ENCODE results near the gene PTGS1.
A peak's percentile ranks its signal among the peaks of the same experiment; 100 is the strongest.
"Not testable (repeated sequence)": the region's sequence is repeated elsewhere in the genome, so short reads cannot be mapped to it uniquely, and the experiment has no call there.

PTGS1 gene

DNA sequence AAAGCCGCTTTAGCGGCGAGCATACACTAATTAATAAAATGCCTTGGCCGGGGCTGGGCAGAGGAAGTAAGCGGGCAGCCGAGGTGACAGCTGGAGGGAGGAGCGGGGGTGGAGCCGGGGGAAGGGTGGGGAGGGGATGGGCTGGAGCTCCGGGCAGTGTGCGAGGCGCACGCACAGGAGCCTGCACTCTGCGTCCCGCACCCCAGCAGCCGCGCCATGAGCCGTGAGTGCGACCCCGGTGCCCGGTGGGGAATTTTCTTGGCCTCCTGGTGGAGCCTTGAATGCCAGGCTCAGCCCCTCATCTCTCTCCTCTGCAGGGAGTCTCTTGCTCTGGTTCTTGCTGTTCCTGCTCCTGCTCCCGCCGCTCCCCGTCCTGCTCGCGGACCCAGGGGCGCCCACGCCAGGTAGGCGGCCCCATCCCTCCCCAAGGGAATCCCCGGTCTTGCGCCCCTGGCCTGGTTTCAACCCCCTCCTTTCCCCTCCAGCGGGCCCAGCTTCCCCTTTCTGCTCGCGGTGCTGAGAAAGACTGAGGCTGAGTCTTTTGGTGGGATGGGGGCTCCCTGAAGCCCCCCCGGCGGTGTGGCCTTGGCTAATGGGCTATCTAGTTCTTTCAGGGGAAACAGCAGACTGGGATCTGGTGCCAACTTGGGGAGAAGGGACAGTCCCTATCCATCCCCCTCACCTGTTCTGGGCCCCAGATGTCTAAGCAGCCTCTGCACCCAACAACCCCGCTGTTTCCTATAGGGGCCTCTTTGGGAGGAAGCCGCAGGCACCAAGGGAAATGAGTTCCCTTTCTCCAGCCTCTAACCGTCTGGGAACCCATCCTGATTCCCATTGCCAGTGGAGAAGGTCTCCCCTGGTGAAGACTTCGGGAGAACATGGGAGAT, at the start of gene PTGS1:
PTGS1 (plus strand) TSS at position 156 of the 887 bp plus-strand sequence; CDS start at position 217, 61 bp downstream.
- H3K36me3 Mint-ChIP-seq, result no peaks in the 10 kb centered on the region
- no peaks in the 10 kb centered on the region for H3K27me3 Mint-ChIP-seq
- ATAC-seq, result peak; percentile 83
- H3K4me3 Mint-ChIP-seq, result peak within 1 kb of the TSS; percentile 87
- peaks cover 40% of the 10 kb centered on the region for H3K4me1 Mint-ChIP-seq
- H3K9me3 Mint-ChIP-seq, result no peaks in the 10 kb centered on the region
- H3K27ac Mint-ChIP-seq, result peak within 1 kb of the TSS; percentile 83

DNA sequence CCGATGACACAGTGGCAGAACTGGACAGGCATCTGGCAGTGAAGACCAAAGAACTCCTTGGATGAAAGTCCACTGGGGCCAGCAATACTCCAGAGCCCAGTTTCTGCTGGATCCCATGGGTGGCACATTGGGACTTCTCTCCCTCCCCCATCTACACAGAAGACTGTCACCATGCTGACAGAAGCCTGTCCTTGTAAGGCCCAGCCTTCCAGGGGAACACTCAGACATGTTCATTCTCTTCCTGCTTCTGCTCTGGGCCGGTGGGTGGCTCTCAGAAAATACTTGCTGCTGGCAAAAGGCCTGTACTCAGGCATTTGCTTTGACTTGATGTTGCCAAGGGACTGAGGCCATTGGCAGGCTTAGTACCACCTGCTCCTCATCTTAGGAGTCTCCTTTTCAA, 48.3 kb upstream of the PTGS1 start:
- Mint-ChIP-seq H3K27me3 (no peaks in the 10 kb centered on the region), H3K36me3 (peaks cover 74% of the 10 kb centered on the region), H3K4me3 (no peak overlapping the region), H3K4me1 (peaks cover 17% of the 10 kb centered on the region), H3K27ac (no peak overlapping the region), H3K9me3 (peaks cover 3% of the 10 kb centered on the region)
- no peak for ATAC-seq

DNA sequence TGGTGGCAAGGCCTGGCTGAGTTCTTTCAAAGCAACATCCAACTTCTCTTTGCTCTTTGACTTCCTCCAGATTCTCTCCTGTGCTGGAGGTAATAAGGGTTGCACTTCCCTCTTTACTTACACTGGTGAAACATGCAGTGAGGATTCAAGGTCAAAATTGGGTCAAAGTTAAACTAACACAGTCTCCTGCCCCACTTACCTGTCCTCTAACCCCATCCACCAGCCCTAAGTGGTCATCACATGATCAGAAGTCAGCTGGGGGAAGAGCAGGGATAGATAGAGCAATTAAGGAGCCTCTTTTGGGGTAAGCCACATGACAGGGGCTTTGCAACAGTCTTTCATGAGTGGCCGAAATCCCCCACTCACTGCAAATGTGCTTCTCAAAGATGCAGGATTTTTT, 46.2 kb upstream of the PTGS1 start:
- peaks cover 71% of the 10 kb centered on the region for H3K36me3 Mint-ChIP-seq
- not testable (repeated sequence) for H3K27ac Mint-ChIP-seq, H3K9me3 Mint-ChIP-seq, H3K27me3 Mint-ChIP-seq, ATAC-seq, H3K4me3 Mint-ChIP-seq
- peaks cover 11% of the 10 kb centered on the region for H3K4me1 Mint-ChIP-seq

DNA sequence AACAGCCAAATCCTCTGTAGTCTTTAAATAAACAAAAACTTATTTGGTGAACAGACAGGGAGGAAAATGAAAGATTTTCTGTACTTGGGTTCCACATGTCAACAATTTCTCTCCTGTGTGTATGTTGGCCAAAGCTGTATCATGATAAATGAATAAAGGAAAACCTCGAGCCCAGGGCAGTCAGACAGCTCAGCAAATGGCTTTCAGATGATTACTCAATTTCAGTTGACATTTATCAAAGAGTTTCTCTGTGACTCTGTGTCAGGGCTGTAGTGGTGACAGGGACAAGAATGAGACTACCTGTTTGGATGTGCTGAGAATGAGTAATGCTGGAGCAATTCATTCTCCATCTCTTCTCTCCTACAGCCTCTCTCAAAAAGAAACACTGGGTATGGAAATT, 45.7 kb upstream of the PTGS1 start:
- H3K4me3 Mint-ChIP-seq, result no peak overlapping the region
- H3K36me3 Mint-ChIP-seq, result peaks cover 70% of the 10 kb centered on the region
- ATAC-seq, result no peak
- H3K9me3 Mint-ChIP-seq, result no peaks in the 10 kb centered on the region
- no peak overlapping the region for H3K27ac Mint-ChIP-seq
- H3K4me1 Mint-ChIP-seq, result peaks cover 6% of the 10 kb centered on the region
- no peaks in the 10 kb centered on the region for H3K27me3 Mint-ChIP-seq

DNA sequence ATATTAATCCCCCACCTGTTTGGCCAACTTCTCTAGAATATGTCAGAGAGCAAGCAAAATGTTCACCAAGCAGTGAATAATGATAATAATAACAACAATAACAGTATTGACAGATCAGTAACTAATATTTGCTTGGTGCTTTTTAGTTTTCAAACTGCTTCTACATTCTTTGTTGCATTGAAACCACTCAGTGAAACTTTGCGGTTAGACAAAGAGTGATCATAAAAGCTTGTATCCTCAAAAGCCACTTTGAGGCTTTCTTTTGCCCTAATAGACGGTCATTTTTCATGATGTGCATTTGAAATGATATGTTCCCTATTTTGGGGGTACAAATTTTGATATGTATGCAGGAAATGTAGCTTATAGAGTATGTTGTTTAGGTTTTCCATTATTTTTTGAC, 43.6 kb upstream of the PTGS1 start:
- H3K4me3 Mint-ChIP-seq, result no peak overlapping the region
- no peak for ATAC-seq
- no peaks in the 10 kb centered on the region for H3K27me3 Mint-ChIP-seq
- H3K4me1 Mint-ChIP-seq, result no peaks in the 10 kb centered on the region
- no peaks in the 10 kb centered on the region for H3K9me3 Mint-ChIP-seq
- H3K36me3 Mint-ChIP-seq, result peaks cover 61% of the 10 kb centered on the region
- no peak overlapping the region for H3K27ac Mint-ChIP-seq

DNA sequence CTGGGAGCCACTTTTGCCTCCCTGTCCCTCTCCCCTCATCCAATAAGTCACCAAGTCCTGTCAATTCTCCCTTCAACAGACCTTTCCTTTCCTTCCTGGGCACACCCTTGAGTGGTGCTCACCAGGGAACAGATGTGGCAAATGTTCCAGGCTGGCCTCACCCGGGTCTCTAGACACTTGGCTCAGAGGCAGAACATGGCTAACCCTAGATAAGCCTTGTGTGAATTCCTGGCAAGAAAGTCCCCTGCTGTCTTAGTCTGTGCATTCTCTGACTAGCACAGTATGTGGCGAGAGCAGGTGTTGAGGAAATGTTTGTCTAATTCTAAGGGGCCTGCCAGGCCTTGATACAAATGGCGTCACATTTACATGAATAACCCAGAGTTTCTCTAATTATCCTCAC, 41.2 kb upstream of the PTGS1 start:
- H3K9me3 Mint-ChIP-seq, result no peaks in the 10 kb centered on the region
- ATAC-seq, result no peak
- no peak overlapping the region for H3K27ac Mint-ChIP-seq
- H3K4me3 Mint-ChIP-seq, result no peak overlapping the region
- no peaks in the 10 kb centered on the region for H3K4me1 Mint-ChIP-seq
- no peaks in the 10 kb centered on the region for H3K27me3 Mint-ChIP-seq
- H3K36me3 Mint-ChIP-seq, result peaks cover 37% of the 10 kb centered on the region

DNA sequence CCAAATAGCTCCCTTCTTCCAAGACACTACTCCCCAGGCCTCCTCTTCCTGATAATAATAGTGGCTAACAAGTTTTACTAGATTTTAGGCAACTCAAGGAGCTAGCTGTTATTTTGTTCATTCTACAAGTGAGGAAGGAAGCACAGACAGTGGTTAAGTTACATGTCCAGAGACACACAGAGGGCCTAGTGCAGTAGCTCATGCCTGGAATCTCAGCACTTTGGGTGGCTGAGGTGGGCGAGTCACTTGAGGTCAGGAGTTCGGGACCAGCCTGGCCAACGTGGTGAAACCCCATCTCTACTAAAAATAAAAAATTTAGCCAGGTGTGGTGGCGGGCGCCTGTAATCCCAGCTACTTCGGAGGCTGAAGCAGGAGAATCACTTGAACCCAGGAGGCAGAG, 40.4 kb upstream of the PTGS1 start:
- not testable (repeated sequence) for H3K27ac Mint-ChIP-seq, ATAC-seq

DNA sequence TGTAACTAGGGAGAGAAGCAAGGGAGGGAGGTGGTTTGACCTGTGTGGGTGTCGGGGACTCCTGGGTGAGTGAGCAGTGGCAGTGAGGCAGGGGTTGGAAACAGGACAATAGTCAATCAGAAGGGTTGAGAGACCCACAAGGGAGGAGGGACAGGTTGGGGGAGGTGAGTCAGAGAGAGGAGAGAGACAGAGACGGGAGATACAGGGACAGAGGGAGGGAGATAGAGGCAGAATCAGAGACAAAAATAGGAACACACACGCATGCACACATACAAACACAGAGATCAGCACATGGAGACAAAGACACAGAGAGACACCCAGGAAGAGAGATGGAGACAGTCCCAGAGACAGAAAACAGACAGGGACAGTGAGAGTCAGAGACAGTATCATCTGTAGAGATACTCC, 39.3 kb upstream of the PTGS1 start:
- H3K27me3 Mint-ChIP-seq, result peaks cover 8% of the 10 kb centered on the region
- ATAC-seq, result no peak
- no peak overlapping the region for H3K27ac Mint-ChIP-seq
- peaks cover 22% of the 10 kb centered on the region for H3K36me3 Mint-ChIP-seq
- H3K4me3 Mint-ChIP-seq, result no peak overlapping the region
- no peaks in the 10 kb centered on the region for H3K9me3 Mint-ChIP-seq
- H3K4me1 Mint-ChIP-seq, result peaks cover 6% of the 10 kb centered on the region

More for the DNA sequence above, 40.4 kb upstream of the PTGS1 start:
- H3K4me1 Mint-ChIP-seq, H3K9me3 Mint-ChIP-seq, H3K27me3 Mint-ChIP-seq, H3K4me3 Mint-ChIP-seq: not testable (repeated sequence)
- peaks cover 29% of the 10 kb centered on the region for H3K36me3 Mint-ChIP-seq

DNA sequence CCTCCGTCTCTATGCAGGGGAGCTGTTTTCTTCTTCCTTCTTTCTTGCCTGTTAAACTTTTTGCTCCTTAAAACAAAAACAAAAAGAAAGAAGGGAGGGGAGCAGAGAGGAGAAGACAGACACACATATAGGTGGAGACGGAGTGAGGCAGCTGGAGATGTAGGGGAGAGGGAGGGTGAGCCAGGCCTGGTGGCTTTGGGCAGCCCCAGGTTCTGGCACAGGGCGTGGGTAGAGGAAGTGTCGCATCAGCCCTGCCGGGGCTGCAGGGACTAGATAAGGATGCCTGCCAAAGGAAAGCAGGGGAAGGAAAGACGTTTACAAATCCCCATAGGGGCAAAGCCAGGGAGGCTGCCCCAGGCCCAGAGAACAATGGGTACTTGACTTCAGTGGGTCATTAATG, 38.7 kb upstream of the PTGS1 start:
- no peak overlapping the region for H3K4me3 Mint-ChIP-seq
- no peak for ATAC-seq
- H3K9me3 Mint-ChIP-seq, result no peaks in the 10 kb centered on the region
- no peak overlapping the region for H3K27ac Mint-ChIP-seq
- H3K27me3 Mint-ChIP-seq, result peaks cover 11% of the 10 kb centered on the region
- H3K4me1 Mint-ChIP-seq, result peaks cover 10% of the 10 kb centered on the region
- peaks cover 22% of the 10 kb centered on the region for H3K36me3 Mint-ChIP-seq

DNA sequence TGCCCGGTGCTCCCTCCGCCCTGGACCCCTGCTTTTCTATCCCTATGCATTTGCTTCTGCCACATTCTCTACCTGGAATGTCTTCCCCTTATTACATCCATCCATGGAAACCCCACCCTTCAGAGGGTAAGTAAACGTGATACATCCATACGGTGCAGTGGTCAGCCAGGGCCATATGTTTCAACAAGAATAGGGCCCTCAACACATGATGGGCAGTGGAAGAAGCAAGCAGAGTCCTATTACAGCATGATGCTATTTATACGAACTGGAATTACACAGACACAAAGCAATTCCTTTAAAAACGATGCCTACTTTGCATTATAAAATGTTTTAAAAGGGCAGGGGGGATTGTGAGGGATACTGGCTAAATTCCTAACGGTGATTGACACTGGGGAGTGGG, 38.2 kb upstream of the PTGS1 start:
- Mint-ChIP-seq H3K4me3 (no peak overlapping the region), H3K27me3 (peaks cover 16% of the 10 kb centered on the region), H3K27ac (no peak overlapping the region), H3K36me3 (peaks cover 22% of the 10 kb centered on the region), H3K4me1 (peaks cover 16% of the 10 kb centered on the region), H3K9me3 (no peaks in the 10 kb centered on the region)
- no peak for ATAC-seq

DNA sequence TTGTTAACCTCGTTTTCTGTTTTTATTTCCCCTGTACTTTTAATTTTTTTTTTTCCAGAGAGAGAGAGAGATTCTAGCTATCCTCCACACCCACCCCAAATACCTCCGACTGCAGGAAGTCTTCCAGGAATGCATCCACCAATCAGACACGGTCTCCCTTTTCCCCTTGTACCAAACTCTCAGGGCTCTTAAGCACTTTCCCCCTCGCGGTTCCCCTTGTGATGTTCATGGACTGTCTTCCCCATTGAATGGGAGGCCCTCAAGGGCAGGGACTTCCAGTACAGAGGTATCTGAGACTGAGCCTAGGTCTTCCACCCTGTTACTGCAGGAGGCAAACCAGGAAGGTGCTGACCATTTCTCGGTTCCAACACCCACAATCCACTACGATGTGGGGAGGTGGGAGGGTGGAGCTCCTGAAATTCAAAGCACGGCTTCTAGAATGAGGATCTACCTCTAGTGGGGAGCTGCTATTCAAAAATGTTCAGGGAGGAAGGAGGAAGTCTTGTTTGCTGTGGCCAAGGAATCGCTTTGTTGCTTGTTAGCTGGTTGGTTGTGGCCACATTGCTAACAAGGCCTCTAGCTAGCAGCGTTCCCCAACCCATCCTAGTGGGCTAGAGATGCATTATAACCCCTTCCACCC, 37.5 kb upstream of the PTGS1 start:
- peaks cover 22% of the 10 kb centered on the region for H3K4me1 Mint-ChIP-seq
- ATAC-seq, result no peak
- H3K27ac Mint-ChIP-seq, result no peak overlapping the region
- H3K36me3 Mint-ChIP-seq, result peaks cover 18% of the 10 kb centered on the region
- H3K9me3 Mint-ChIP-seq, result no peaks in the 10 kb centered on the region
- no peak overlapping the region for H3K4me3 Mint-ChIP-seq
- peaks cover 23% of the 10 kb centered on the region for H3K27me3 Mint-ChIP-seq

DNA sequence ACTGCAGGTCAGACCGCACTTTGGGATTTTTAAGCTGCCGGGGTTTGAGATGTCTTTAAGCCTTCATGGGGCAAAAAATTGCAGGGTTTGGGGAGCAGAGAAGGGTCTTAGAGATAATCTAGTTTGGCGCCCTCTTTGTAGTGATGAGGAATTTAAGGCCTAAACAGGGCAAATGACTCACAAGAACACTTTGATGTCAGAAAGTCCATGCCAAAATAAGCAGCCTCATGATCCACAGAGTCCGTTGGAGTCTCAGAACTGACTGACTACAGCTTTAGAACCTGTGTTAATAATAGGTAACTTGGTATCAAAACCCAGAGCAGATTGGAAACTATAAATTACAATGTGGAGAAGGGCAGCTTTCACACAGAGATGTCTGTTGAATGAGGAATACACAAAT, 35.9 kb upstream of the PTGS1 start:
- Mint-ChIP-seq H3K27me3 (peaks cover 24% of the 10 kb centered on the region), H3K36me3 (peaks cover 6% of the 10 kb centered on the region), H3K27ac (no peak overlapping the region), H3K4me1 (peaks cover 22% of the 10 kb centered on the region), H3K4me3 (no peak overlapping the region), H3K9me3 (no peaks in the 10 kb centered on the region)
- no peak for ATAC-seq

DNA sequence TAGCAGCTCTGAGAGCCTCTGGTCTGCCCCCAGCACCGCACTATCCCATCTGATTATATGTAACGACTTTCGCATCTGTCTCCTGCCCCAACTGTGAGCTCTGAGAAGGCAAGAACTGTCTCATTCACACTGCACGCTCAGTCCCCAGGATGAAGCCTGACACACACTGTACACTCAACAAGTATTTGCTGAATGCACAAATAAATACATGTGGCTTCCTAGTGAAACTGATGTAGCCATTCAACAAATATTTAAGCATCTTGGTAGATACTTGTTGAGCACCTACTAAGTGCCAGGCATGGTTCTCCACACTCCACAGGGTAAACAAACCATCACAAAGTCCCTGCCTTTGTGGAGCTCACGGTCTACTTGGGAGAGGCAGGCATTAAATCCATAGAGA, 34.6 kb upstream of the PTGS1 start:
- H3K27me3 Mint-ChIP-seq, result peaks cover 24% of the 10 kb centered on the region
- peaks cover 22% of the 10 kb centered on the region for H3K4me1 Mint-ChIP-seq
- no peaks in the 10 kb centered on the region for H3K9me3 Mint-ChIP-seq
- no peak overlapping the region for H3K27ac Mint-ChIP-seq
- no peak overlapping the region for H3K4me3 Mint-ChIP-seq
- H3K36me3 Mint-ChIP-seq, result peaks cover 6% of the 10 kb centered on the region
- ATAC-seq, result no peak

DNA sequence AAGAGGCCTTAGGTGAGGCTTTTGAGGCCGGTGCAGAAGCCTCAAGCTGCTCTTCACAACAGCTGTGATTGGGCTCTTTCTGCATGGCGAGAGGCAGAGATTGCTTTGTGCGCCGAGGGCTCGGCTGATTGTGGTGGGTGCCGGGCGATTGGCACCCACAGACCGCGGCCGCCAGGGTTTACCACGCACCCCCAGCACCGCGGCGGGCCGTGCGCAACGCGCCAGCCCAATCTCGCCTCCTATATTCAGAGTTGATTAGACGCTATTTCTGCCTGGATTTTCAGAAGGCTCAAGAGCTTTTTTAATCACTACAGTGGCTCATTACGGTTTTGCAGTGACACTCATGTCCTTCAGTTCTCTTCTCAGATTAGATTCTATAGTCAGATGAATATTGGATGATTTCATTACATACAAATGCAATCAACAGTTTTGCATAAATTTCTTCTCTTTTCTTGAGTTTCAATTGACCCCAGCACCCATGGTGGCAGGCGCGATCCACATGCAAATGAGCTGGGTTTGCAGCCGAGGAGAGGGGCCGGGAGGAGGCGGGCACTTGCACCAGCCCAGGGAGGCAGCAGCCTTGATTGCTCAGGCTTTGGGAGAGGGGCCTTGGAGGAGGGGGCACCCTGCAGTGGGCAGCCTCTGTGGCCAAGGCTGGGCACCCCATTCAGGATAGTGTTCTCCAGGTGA, 33.8 kb upstream of the PTGS1 start:
- peaks cover 22% of the 10 kb centered on the region for H3K4me1 Mint-ChIP-seq
- peak; percentile 19 for ATAC-seq
- no peak overlapping the region for H3K4me3 Mint-ChIP-seq
- H3K27ac Mint-ChIP-seq, result no peak overlapping the region
- peaks cover 24% of the 10 kb centered on the region for H3K27me3 Mint-ChIP-seq
- no peaks in the 10 kb centered on the region for H3K36me3 Mint-ChIP-seq
- no peaks in the 10 kb centered on the region for H3K9me3 Mint-ChIP-seq

DNA sequence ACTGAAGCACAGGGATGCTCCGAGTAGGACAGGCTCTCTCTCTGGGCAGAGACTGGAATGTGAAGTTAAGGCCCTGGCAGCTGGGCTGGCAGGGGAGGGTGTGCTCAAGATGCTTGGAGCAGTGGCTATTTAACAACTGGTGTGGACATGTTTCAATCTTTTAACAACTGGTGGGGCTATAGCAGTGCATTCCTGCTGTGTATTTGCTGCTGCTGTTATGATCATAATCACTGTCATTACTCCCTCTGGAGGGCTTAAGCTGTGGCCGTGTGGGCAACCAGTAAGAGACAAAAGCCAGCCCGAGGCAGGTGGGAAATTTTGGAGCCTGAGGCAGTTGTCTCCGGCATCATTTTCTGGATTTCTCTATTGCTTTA, 33.3 kb upstream of the PTGS1 start:
- Mint-ChIP-seq H3K4me3 (no peak overlapping the region), H3K4me1 (peaks cover 22% of the 10 kb centered on the region), H3K27me3 (peaks cover 28% of the 10 kb centered on the region), H3K27ac (no peak overlapping the region), H3K36me3 (no peaks in the 10 kb centered on the region), H3K9me3 (no peaks in the 10 kb centered on the region)
- ATAC-seq, result no peak
